GM12878 (cell line): ENCODE measurements around the gene ADGRD2. TPM values are rescaled to one million over a fixed set of nuclear protein-coding genes. Genes with fewer than 3 reads are reported as not detected.
A peak's percentile ranks its signal among the peaks of the same experiment; 100 is the strongest.

Source experiments
- ASH2L ChIP-seq: fragments of 300-600, 200-600 bp; sonication (generic); IDR thresholded peaks from 2 replicates; pipeline ENCODE4 v1.6.1; 2017; ENCODE audit warnings: low read depth, mild to moderate bottlenecking, borderline replicate concordance
- BCL3 ChIP-seq: IDR thresholded peaks from 2 replicates; pipeline ENCODE4 v1.6.1; 2011; ENCODE audit warnings: borderline replicate concordance, low read depth, mild to moderate bottlenecking, moderate library complexity, low read length; ENCODE audit not compliant: insufficient read depth, poor library complexity, severe bottlenecking
- BCLAF1 ChIP-seq: fragments of 450-650 bp; IDR thresholded peaks from 2 replicates; pipeline ENCODE4 v1.6.1; 2017; ENCODE audit warnings: antibody characterized with exemption, mild to moderate bottlenecking, moderate library complexity
- EP300 ChIP-seq, 2 experiments: fragments of 150-350 bp in 1 of 2; IDR thresholded peaks; 2 replicates each; pipeline ENCODE4 v1.6.1; 2011 to 2012; ENCODE audit warnings: low read depth in 2 of 2, low read length in 2 of 2, borderline replicate concordance in 1 of 2, improper control_type of control experiment in 1 of 2, inconsistent platforms in 1 of 2; ENCODE audit not compliant: control insufficient read depth in 1 of 2
- FOXK2 ChIP-seq: fragments of 450-650 bp; IDR thresholded peaks from 2 replicates; pipeline ENCODE4 v1.6.1; 2017; ENCODE audit warnings: mild to moderate bottlenecking, moderate library complexity
- HSF1 ChIP-seq: fragments of 150-350 bp; IDR thresholded peaks from 2 replicates; pipeline ENCODE4 v1.6.1; 2014; ENCODE audit warnings: mild to moderate bottlenecking, low read depth, low read length
- MYB ChIP-seq: fragments of 150-350 bp; IDR thresholded peaks from 2 replicates; pipeline ENCODE4 v1.6.1; 2014; ENCODE audit warnings: mild to moderate bottlenecking, low read depth, low read length, borderline replicate concordance
- MYC ChIP-seq: IDR thresholded peaks from 2 replicates; pipeline ENCODE4 v1.6.1; 2011; ENCODE audit warnings: mild to moderate bottlenecking, low read length, moderate library complexity, inconsistent platforms; ENCODE audit not compliant: insufficient read depth, insufficient replicate concordance, insufficient read length, severe bottlenecking
- NR2C1 ChIP-seq: fragments of 450-650 bp; IDR thresholded peaks from 2 replicates; pipeline ENCODE4 v1.6.1; 2017; ENCODE audit warnings: antibody characterized with exemption, mild to moderate bottlenecking, moderate library complexity
- NR2F1 ChIP-seq: fragments of 450-650 bp; conservative IDR thresholded peaks from 2 replicates; pipeline ENCODE4 v1.6.1; 2017; ENCODE audit warnings: mild to moderate bottlenecking
- PAX8 ChIP-seq: fragments of 450-650 bp; IDR thresholded peaks from 2 replicates; pipeline ENCODE4 v1.6.1; 2017; ENCODE audit warnings: mild to moderate bottlenecking, moderate library complexity
- SIX5 ChIP-seq: IDR thresholded peaks from 2 replicates; pipeline ENCODE4 v1.6.1; 2011; ENCODE audit warnings: mild to moderate bottlenecking, low read depth, low read length, moderate library complexity; ENCODE audit not compliant: severe bottlenecking
- SMARCA5 ChIP-seq: fragments of 450-650 bp; IDR thresholded peaks from 2 replicates; pipeline ENCODE4 v1.6.1; 2017; ENCODE audit warnings: mild to moderate bottlenecking
- ZBTB11 ChIP-seq: fragments of 450-650 bp; formaldehyde crosslinking; IDR thresholded peaks from 2 replicates; pipeline ENCODE4 v1.5.0; 2022; ENCODE audit warnings: mild to moderate bottlenecking, missing genetic modification characterization
- polyA plus RNA-seq, 11 experiments: library from polyadenylated mRNA; depleted of rRNA in 4 of 11; unstranded in 6 of 11; stranded (reverse) in 5 of 11; fragments of >200 nt; fragmentation: Nextera tagmentation in 4 of 11; fragmentation: Illumina TruSeq in 1 of 11; extraction: Ambion mirVana in 4 of 11; extraction: Trizol in 1 of 11; gene quantifications; 1 replicate in 1 of 11; 2 replicates in 10 of 11; pipeline versions ENCODE4 v1.2.1 to v1.2.3, GENCODE V29; 2011 to 2016; ENCODE audit warnings: inconsistent platforms in 2 of 11, missing spikeins in 2 of 11, low read depth in 1 of 11
- total RNA-seq, 4 experiments: library from RNA; depleted of rRNA in 3 of 4; stranded (reverse); fragments of >200 nt in 3 of 4; fragmentation: Illumina TruSeq in 1 of 4; extraction: Trizol in 1 of 4; gene quantifications; 2 replicates each; pipeline versions ENCODE4 v1.2.1 to v1.2.3, GENCODE V29; 2013 to 2021
- TF ChIP-seq, protein P1 (sequence below): fragments of 450-650 bp; IDR thresholded peaks from 2 replicates; pipeline ENCODE4 v1.6.1; 2014; ENCODE audit warnings: mild to moderate bottlenecking

The ADGRD2 gene
- total and polyA plus RNA-seq, 10 of the 15 experiments (the other 5 are each of a cell fraction or from before 2014, with no cell fraction given): not detected

DNA sequence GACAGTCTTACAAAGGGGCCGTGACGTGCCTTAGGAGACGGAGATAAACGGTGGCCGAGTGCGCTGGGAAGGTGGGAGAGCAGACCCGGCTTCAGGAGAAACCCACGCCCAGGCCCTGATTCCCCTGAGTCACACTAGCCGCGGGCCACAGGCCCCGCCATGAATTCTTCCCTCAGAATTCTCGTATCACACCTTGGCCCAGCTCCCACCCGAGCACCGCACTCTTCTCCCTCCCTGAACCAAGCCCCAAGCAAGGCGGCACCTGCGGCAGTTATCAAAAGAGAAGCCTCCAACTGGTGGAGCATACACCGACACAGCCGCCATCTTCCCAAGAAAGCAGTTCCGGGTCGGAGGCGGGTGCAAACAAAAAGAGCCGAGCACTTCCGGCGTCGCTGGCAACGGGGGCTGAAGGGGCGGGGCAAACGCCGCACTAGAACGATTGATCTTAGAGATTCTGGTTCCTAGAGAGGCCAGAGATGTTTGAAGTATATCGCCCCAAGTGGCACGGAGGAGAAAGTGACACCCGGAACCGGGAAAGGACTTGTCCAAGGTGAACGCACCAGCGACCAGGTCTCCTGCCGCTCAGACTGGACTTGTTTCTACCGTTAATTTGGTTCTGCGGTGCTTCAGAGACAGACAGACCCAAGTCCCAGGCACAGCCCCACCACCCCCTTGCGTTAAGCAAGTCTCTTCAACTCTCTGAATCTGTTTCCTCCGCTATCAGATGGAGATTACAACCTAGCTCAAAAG is 35.0 kb upstream of the ADGRD2 start, which contains the start of gene PSMB7 (continued):
- TF ChIP-seq BCLAF1 (no peak), SIX5 (peak; percentile 60), ASH2L (no peak), ZBTB11 (no peak), PAX8 (no peak), EP300 (IDR thresholded peaks at IDR 0.05; ENCODE audit: borderline replicate concordance in 1 of 2, control insufficient read depth in 1 of 2, low read depth in 2 of 2, low read length in 2 of 2) (peak in 1 of 2 experiments; percentile 29; a peak in 1 of 4 replicates), HSF1 (no peak; the same call in 1 of the 2 replicates), FOXK2 (no peak), BCL3 (no peak), NR2C1 (peak; percentile 100), NR2F1 (no peak), MYC (no peak), SMARCA5 (peak; percentile 80), MYB (0 out of 2 replicates have a peak, but pooled peaks have one; percentile 42)
- TF ChIP-seq, protein P1, sequence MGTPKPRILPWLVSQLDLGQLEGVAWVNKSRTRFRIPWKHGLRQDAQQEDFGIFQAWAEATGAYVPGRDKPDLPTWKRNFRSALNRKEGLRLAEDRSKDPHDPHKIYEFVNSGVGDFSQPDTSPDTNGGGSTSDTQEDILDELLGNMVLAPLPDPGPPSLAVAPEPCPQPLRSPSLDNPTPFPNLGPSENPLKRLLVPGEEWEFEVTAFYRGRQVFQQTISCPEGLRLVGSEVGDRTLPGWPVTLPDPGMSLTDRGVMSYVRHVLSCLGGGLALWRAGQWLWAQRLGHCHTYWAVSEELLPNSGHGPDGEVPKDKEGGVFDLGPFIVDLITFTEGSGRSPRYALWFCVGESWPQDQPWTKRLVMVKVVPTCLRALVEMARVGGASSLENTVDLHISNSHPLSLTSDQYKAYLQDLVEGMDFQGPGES: no peak
- TF ChIP-seq, all 136 proteins: peak for 62
